ENCODE results near the gene TMEM79. TPM values are rescaled to one million over a fixed set of nuclear protein-coding genes. Genes with fewer than 3 reads are reported as not detected.
A peak's percentile ranks its signal among the peaks of the same experiment; 100 is the strongest.

The TMEM79 gene
- total and polyA plus RNA-seq, 2 of the 4 experiments (the other 2 are of a cell fraction), result 0.54 to 3.3 TPM

GRCh38 chr1:156284757-156285156 is 632 bp downstream of the TMEM79 start:
- Histone ChIP-seq H3K4me2 (ENCODE audit: low read depth, low read length) (no peak overlapping the region), H2BK15ac (ENCODE audit: low read depth, low read length) (no peak overlapping the region), H3K4me3 (ENCODE audit: insufficient read depth, low read depth, low read length) (no peak overlapping the region), H3K23ac (ENCODE audit: low read depth, low read length) (no peak overlapping the region), H3K27ac (ENCODE audit: insufficient read depth, low read length) (no peak overlapping the region), H3K4ac (ENCODE audit: low read depth, low read length) (no peak overlapping the region), H2BK120ac (ENCODE audit: low read depth, low read length) (no peak overlapping the region), H3K56ac (ENCODE audit: extremely low read depth, insufficient read depth, low read length) (no peak overlapping the region), H3K36me3 (ENCODE audit: control insufficient read depth, insufficient read depth, low read length) (peaks cover 10% of the 10 kb centered on the region; the same call in 1 of the 2 replicates), H3K9me1 (ENCODE audit: insufficient read depth, low read length) (peaks cover 7% of the 10 kb centered on the region), H2BK5ac (ENCODE audit: low read depth, low read length, poor library complexity, severe bottlenecking) (no peak overlapping the region), H3K18ac (ENCODE audit: low read depth, low read length) (no peak overlapping the region), H4K91ac (ENCODE audit: insufficient read depth, low read depth, low read length) (no peak overlapping the region), H3K9me3 (ENCODE audit: control insufficient read depth, insufficient read depth, low read length) (no peaks in the 10 kb centered on the region), H3K79me1 (ENCODE audit: low read depth in 1 of 2, low read length in 2 of 2) (peaks cover 27 to 48% of the 10 kb centered on the region in 2 experiments; a peak in 3 of 4 replicates), H3K9ac (ENCODE audit: low read depth, low read length) (no peak overlapping the region), H4K5ac (ENCODE audit: low read depth, low read length) (no peak overlapping the region), H2AK5ac (ENCODE audit: low read depth, low read length) (no peak overlapping the region), H4K8ac (ENCODE audit: low read depth in 2 of 2, low read length in 2 of 2) (no peak overlapping the region), H3K27me3 (ENCODE audit: control insufficient read depth, insufficient read depth, low read length) (no peaks in the 10 kb centered on the region), H3K4me1 (ENCODE audit: control insufficient read depth, insufficient read depth, low read length) (peaks cover 9% of the 10 kb centered on the region), H2AK9ac (replicated peaks; ENCODE audit: low read depth, low read length, poor library complexity) (no peak overlapping the region), H3K14ac (replicated peaks; ENCODE audit: low read depth, low read length) (no peak overlapping the region), H4K20me1 (ENCODE audit: insufficient read depth, low read length) (peaks cover 19% of the 10 kb centered on the region), H2AFZ (replicated peaks; ENCODE audit: low read length, poor library complexity) (no peak overlapping the region), H2BK20ac (ENCODE audit: low read depth, low read length) (no peak overlapping the region)
- BruUV-seq (replicated peaks), result no TSS peak
- ATAC-seq (ENCODE audit: low read depth) (no peak), DNase-seq (no peak)
- dilution Hi-C loops (cut with HindIII; ENCODE audit: low sequenced_read_pairs, unreplicated experiment), result no loop called here
- CTCF ChIA-PET, result no interaction called here
- TF ChIP-seq BHLHE40 (IDR thresholded peaks at IDR 0.05; ENCODE audit: low read depth, low read length) (no peak), RCOR1 (IDR thresholded peaks at IDR 0.05; ENCODE audit: insufficient replicate concordance, low read length) (no peak), CEBPB (IDR thresholded peaks at IDR 0.05; ENCODE audit: low read depth, low read length) (peak; percentile 3; the same call in 1 of the 2 replicates), CTCF (conservative IDR thresholded peaks at IDR 0.05; ENCODE audit: low read depth, low read length) (no peak)
- POLR2A ChIA-PET (ENCODE audit: unreplicated experiment), result no interaction called here
- 78% methylated on average over 3 of the region's 4 CpGs; no CpG with 5 or more reads in 1 of the 2 experiments for WGBS, 2 experiments (ENCODE audit: extremely low coverage in 2 of 2, insufficient read length in 1 of 2)
- intact Hi-C loops (cut with micrococcal nuclease), result no loop called here
- in situ Hi-C loops (cut with MboI; ENCODE audit: low sequenced_read_pairs), result no loop called here

Measured in IMR-90 (cell line).